SK-N-MC (cell line): Measurements from ENCODE around the gene C17orf67.

Experiments
- EZH2 ChIP-seq: fragments of 200-600 bp; sonication (generic); IDR thresholded peaks from one replicate; pipeline ENCODE4 v1.6.1; 2017; ENCODE audit warnings: antibody characterized with exemption
- POLR2AphosphoS5 ChIP-seq: IDR thresholded peaks from 2 replicates; pipeline ENCODE4 v1.6.1; 2012; ENCODE audit warnings: mild to moderate bottlenecking, low read depth, low read length, borderline replicate concordance

GRCh38 chr17:56773124-56773523, 60.6 kb downstream of the C17orf67 start:
- TF ChIP-seq POLR2AphosphoS5 (no peak), EZH2 (no peak)
